Activated CD4-positive, alpha-beta T cell treated with anti-CD3 and anti-CD28 coated beads for 1 hour (primary cell): ENCODE data around the gene B3GALT5.
"Not testable (repeated sequence)": the region's sequence is repeated elsewhere in the genome, so short reads cannot be mapped to it uniquely, and the experiment has no call there.

Experiments used
- DNase-seq: peaks from one replicate; pipeline ENCODE4 v3.0.0-alpha.2; 2020

Gene B3GALT5, protein sequence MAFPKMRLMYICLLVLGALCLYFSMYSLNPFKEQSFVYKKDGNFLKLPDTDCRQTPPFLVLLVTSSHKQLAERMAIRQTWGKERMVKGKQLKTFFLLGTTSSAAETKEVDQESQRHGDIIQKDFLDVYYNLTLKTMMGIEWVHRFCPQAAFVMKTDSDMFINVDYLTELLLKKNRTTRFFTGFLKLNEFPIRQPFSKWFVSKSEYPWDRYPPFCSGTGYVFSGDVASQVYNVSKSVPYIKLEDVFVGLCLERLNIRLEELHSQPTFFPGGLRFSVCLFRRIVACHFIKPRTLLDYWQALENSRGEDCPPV

DNA sequence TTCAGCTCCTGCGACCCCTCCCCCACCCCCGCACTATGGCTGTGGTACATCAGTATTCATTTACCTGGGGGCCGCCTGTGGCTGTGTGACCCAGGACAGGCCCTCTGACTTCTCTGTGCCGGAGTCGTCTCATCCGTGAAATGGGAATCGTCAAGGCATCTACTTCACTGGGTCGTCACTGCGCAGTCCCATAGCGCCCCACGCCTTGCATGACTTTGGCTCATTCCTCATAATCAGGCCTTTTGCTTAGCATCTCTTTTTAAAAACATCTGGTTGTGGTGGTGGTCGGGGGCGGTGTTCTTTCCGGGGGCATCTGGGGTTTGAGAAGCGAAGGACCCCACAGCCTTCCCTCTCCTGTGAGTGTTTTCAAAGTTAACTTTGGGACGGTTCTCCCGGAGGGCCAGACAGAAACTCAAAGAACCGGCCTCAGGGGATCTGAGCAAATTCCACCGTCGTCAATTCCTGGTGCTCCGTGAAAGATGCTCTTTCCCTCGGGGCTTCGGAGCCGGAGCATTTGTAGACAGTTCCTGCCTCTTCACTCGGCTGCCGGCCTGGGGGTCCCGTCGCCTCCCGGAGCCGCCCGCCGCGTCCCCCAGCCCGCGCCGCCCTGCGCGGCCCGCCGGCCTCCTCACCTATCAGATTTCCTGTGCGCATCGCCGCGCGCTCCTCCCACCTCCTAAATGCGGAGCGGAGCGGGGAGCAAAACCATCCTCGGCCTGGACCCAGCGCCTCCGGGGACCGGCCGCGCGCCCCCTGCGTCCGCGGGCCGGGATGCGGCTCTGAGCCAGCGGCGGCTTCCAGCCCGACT lies at the start of gene B3GALT5:
Gene B3GALT5, plus strand, starts transcription at position 708 of the 808 bp plus-strand sequence. CDS start 47,620 bp downstream, outside the sequence.
- DNase-seq = no peak

DNA sequence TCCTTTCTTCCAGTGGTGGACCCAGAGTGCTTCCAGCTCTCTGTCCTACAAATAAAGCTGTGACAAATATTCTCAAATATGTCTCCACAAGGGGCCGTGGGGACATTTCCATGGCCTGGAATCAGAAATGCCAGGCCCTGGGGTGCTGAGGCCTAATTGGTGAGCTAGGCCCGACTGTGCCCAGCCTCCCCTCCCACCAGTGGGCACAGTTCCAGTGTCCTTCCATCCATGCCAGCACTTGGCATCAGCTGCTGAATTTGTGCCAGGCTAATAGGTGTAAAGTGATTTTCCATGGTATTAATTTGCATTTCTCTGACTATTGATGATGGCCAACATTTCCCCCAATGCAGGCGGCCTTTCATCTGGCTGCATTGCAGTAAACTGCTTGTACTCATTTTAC lies 48.5 kb upstream of the B3GALT5 start:
- DNase-seq = no peak

DNA sequence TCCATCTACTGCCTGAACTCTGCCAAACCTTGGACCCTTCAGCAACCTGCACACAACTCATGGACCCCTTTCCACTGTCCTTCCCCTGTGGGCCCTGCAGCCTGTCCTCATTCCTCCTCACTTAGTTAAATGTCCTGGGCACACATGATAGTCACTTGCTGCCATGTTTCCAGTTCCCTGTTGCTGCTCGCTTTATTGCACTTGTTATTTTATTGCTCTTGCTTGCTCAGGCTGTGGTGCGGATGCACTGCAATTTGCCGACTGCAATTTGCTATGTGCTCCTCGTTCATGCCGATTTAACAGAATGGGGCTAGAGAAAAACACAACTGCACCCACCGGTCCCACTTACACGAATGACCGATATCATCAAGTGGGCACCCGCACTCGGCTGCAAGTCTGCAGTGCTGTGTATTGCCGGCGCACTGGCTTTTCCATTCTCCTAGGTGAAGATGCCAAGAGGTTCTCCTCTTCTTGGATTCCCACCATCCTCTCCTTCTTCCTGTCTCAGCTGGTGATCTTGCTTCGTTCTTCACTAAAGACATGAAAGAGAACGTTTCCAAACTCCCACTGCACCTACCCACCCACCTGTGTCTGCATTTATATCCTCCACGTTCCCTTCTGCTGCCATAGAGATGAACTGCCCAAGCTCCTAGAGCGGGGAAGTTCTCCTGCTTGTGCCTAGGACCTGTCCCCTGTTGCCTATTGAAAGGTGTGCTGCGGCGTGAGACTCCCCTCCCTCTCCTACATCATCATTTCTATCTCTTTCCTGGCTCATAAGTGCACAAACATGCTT lies 45.4 kb upstream of the B3GALT5 start:
- DNase-seq = no peak

DNA sequence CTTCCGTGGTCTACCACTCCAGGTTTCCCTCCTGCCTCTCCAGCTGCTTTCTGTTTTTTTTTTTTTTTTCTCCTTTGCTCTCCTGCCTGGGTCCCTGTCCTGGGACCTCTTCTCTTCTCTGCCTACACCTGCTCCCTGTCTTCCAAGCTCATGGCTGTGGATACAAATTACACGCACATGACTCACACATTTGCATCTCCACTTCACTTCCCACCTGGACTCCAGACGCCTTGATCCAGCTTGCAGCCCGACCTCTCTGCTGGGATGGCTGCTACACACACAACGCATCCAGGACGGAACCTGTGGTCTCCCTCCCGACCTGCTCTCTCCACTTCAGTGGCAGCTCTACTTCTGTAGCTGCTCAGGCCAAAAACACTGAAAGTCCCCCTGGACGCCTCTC lies 44.4 kb upstream of the B3GALT5 start:
- DNase-seq = no peak

DNA sequence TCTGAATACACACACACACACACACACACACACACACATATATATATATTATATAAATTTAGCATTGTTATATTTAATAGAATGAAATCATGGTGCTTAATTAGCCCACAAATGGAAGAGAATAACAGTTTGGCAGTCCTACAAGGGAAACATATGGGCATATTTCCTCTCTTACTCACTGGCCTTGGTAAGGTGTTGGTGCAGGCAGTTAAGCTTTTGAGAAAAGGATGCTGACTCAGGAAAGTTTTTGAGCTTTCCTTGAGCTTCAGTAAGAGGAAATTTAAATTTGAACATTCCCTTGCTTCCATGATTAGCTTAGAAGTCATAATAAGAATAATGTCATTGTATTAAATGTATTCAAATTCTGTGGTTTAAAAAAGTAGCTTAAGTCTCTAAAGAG lies 37.0 kb upstream of the B3GALT5 start:
- no peak for DNase-seq

DNA sequence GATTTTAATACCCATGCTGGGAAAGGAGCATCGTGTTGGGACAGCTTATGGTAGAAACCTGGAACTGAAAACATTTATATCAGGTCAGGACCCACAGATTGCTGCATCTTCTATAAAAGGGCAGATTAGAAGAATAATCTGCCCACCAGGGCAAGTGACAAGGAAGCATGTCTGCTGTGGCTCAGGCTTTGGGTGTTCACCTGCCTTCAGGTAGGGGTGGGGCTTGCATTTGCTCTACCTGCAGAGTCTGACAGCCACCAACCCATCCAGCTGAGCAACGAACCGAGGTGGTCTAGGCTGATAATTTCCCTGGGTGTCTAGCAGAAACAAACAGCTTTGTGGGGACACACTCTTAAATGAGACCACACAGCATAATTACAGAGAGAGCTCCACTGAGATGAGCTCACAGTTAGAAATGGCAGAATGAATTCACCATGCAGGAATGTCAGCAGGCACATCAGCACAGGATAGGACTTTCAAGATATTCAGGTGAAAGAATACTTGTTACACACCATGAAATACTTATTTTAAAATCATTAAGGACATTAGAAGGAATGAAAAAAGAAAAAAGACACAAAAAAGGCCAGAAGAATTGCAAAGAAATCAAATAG lies 36.1 kb upstream of the B3GALT5 start:
- no peak for DNase-seq

DNA sequence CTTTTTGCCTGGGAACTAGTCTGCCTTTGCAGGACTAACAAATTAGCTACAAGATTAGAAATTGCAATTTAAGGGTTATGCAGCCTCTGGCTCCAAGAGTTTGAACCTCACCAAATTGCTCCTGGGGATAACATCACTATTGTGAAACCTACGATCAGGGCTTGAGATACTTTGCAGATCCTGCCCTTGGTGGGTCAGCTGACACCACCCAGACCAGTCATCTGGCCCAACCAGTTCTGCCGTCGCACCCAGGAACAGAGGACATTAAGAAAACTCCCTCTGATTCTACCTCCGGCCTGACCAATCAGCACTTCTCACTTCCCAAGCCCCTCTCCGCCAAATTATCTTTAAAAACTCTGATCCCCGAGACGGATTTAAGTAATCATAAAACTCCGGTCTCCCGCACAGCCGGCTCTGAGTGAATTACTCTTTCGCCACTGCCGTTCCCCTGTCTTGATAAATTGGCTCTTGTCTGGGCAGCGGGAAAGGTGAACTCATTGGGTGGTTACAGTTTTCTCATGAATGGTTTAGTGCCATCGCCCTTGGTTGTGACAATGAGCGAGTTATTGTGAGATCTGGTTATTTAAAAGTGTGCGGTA lies 32.9 kb upstream of the B3GALT5 start:
- DNase-seq = no peak

DNA sequence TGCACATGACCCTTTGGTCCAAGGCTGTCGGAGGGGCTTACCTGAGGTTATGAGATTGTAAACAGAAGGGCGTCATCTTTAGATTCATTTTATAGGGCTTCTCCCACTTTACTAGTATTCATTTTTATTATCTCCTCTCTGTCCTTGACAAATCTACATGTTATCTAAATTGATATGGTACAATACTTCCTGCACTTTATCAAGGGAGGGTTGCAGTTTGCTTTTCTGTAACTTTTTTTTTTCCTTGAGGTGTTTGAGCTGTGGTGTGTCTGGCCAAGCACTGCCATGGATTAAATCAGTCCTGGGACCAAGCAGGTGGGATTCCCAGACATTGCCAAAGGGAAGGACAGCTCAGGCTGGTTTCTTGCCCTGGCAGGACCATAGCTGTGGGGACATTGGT lies 32.0 kb upstream of the B3GALT5 start:
- DNase-seq = no peak

DNA sequence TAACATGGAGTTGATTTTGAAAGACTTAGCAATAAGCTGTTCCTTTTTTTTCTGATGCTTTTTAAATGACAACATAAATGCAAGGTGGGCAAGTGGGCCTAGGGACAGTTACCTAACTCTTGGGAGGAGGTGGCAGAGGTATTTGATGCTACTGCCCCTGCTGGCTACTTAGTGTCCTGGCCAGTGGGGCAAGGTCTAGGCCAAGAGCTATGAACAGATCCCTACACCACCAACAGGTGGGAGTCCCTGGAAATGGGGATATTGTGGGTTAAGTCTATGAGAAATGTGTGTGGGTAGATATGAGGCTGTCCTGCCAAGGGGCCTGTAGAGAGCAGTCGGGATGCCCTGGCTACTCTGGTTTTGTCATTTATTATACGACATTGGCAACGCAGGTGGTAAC lies 31.3 kb upstream of the B3GALT5 start:
- no peak for DNase-seq

DNA sequence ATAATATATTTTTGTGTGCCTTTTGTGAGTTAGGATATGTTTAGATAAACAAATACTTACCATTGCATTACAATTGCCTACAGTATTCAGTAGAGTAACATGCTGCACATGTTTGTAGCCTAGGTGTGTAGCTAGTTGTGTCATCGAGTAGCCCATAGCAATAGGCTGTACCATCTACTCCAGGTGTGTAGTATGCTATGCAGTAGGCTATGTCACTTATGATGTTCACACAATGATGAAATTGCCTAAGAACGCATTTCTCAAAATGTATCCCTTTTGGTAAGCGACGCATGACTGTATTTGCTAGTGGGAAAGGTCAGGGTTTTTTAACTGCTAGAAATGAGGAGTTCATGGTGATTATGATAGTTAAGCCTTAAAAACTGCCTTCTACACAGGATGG lies 30.0 kb upstream of the B3GALT5 start:
- no peak for DNase-seq

DNA sequence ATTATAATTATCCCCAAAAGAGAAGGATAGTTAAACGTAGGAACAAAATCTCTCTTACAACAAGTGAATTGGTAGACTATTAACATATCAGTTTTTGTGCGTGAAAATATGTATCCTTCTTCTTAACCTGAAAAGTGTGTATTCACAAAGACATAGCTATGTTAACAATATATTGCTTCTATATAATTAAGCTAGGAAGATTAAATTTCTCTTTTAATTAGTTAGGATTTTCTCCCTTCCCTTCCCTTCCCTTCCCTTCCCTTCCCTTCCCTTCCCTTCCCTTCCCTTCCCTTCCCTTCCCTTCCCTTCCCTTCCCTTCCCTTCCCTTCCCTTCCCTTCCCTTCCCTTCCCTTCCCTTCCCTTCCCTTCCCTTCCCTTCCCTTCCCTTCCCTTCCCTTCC lies 29.2 kb upstream of the B3GALT5 start:
- DNase-seq = not testable (repeated sequence)

DNA sequence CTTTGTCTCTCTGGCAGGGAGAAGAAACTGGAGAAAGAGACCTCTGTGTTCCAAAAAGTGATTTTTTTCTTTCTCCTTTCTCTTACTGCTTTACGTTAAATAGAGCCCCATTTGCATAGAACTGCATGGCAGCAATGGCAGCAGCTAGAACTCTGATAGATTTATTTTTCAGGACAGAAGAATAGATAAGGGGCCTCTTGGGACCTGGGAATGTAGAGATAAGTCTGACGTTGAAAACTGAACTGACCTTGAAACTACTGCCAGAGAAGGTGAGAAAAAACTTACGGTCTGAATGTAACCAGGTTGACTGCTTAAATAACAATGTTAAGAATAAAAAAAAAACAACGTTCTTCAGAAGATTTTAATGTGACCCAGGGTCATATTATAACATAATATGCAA lies 25.4 kb upstream of the B3GALT5 start:
- no peak for DNase-seq

DNA sequence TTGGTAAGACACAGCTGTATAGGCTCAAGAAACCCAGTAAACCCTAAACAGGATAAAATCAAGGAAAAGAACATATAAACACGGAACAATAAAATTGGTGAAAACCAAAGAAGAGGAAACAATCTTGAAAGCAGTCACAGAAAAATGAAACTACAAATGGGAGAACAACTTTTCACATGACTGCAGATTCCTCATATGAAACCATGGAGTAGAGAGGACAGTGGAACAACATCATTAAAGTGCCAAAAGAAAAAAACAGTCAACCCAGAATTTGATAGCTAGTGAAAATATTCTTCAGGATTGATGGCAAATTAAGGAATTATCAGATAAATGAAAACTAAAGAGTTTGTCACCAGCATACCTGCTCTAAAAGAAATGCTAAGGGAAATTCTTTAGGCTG lies 23.9 kb upstream of the B3GALT5 start:
- DNase-seq = no peak

DNA sequence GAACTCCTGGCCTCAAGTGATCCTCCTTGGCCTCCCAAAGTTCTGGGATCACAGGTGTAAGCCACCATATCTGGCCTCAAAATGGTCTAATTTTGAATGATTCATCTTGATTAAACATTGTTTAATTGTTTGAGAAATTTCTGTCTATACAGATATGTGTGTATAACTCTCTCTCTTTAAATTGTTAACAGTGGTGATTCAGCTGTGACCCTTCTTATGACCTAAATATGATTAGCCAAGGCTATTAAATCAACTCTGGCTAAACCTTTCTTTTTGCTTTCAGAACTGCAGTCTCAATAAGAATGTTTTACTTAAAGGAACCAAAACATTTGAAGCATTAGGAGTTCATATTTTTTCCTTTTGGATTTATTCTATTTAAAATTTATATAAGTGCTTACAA lies 19.2 kb upstream of the B3GALT5 start:
- DNase-seq = no peak

DNA sequence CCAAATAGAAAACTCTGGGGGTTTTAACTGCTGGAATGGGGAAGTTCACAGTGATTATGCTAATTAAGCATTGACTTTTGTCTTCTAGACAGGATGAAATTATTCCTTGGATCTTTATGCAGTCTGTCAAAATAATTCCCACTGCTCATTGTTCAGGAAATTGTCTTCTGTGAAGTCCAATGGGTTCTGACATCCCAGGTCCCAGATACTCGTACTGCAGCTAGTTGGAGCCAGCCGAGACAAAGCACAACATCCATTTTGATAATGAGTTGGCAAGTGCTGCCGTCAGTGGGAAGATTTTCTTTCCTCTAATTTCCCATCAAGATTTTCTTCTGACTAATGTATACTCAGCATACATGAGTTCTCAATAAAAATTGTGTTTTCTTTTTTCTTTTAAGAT lies 17.3 kb upstream of the B3GALT5 start:
- DNase-seq = no peak

DNA sequence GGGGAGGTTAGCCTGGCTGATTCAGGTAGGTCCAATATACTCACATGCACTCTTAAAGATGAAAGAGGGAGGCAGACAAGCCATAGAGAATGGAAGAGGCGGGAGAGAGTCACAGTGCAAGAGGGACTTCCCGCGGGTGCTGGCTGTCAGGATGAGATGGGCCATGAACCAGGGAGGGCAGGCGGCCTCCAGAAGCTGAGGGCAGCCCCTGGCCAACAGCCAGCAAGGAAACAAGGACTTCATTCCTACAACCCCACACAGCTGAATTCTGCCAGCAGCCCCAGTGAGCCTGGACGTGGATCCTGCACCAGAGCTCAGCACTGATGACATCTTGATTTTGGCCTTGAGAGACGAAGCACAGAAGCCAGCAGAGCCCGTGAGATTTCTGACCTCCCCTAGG lies 15.1 kb upstream of the B3GALT5 start:
- no peak for DNase-seq

DNA sequence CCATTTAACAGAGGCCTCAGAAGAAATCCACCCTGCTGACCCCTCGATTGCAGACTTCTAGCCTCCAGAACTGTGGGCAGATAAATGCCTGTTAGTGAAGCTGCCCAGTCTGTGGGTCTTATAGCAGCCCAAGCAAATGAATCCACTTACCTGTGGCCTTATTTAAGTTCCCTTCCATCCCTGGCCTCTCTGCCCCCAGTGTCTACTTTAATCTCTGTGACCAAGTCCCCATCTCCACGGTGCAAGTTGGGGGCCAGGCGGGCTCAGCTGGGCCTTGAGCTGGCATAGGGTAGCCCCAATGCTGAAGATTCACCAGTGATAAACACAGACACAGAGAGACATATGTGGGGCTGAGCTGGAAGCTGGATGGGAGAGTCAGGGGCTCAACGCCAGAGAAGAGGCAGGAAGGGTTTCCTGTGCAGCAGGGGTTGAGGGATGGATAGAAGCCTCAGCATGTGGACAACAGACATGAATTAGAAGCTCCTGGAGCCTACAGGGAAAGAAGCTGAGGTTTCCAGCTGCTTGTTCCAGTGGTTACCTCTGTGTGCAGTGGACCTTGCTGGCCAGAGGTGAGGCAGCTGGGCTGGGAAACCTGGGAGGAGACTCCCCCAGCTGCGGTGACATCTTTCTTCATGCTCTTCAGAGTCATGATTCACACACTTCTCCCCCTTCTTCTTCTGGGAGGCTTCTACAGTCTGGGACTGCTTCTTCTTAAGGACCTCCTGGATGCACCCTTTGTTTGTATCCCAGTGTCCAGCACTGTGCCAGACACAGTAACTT lies 13.4 kb upstream of the B3GALT5 start:
- DNase-seq = no peak

DNA sequence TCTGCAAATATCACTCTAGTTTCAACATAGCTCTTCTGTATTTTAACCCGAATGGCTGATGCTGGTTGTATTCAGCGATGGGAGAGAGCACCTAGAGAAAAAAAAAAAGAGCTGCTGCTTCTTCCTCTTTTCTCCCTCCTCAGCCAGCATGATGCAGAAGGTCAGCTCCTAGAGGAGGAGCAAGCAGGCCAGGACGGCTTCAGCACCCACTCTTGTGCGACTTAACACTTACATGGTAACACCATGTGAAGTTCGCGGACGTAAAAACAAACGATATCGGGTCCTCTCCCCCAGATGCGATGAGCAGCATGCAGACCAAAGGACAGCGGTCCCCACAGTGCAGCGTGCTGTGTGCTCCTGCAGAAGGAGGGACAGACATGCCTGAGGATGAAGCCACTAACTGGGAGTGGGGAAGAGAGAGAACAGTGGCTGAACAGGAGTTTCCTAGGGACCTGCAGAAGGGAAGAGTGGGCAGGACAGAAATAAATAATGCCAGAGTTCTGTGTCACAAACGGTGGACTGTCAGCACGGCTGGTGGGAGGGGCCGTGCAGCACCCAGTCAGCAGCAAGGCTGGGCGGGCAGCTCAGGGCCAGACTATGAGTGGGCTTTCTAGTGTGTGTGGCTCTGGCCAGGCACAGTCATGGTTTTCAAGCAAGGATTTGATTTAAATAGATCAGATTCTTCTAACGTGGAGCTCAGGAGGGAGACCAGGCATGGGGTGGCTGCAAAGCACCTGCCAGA lies 11.4 kb upstream of the B3GALT5 start:
- DNase-seq = no peak

DNA sequence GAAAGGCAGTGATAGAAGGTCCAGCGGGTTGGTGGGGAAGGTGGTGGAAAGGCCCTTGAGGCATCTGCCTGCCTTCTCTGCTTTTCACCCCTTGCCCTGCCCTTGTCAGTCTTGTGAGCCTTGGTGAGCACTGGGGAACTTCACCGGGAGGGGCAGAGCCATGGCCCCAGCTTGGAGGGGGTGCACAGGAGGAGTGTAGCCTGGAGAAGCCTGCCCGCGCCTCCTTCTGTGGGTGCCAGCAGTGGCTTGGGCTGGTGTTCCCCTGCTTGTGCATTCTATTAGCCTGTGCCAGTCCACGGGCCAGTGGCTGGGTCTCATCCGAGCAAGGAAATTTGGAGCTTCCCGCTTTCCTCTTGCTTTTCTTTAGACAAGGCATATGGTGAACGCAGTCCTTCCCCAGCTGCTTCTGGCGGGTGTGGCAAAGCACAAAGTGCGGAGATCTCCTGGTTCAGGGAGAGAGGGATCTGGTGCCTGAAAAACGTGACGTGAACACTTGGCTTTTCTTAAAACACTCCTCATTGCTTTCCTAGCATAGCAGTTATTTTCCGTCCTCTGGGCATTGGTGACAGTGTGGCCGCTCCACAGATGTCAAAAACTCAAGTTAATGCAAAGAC lies 10.6 kb upstream of the B3GALT5 start:
- DNase-seq = no peak

DNA sequence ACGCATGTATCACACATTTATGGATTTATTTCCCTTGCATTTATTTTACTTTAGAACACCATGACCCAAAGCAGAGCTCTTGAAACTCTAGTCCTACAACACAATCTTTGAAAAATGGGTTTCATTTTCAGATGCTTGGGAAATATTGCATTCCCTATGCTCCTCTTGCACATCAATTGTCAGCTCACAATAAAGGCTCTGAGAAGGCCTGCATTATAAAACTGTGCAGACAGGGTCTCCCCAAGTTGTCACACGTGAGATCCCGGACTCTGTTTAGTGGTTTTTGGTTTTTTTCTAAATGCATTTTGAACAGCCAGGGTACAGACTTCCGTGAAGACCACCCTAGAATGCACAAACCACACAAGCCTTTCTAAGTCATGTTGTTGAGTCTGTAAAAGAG lies 9.9 kb upstream of the B3GALT5 start:
- no peak for DNase-seq

DNA sequence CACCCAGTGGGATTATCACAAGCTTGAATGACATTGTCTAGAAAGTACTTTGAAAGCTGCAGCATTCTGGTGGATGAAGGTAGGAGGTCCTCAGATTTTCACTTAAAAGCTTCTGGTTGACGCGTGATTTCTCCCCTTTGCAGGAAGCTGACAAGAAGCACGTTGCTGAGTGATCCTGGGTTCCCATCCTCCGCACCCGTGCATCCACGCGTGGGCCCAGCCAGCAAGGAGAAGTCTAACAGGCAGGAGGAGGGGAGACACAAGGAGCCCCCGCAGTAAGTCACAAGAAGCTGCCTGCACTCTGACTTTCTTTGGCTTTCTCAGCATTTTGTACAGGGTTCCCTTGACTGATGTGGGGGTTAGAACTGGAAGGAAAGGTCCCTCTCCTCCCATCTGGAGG lies 7.8 kb upstream of the B3GALT5 start:
- DNase-seq = no peak
